Osteoblast (primary cell): ENCODE measurements around the gene KRTAP4-6. TPM values are rescaled to one million over a fixed set of nuclear protein-coding genes. Genes with fewer than 3 reads are reported as not detected.
"Not testable (repeated sequence)": the region's sequence is repeated elsewhere in the genome, so short reads cannot be mapped to it uniquely, and the experiment has no call there.

ENCODE experiments used
- DNase-seq: peaks from one replicate; pipeline ENCODE4 v3.0.0; 2011; ENCODE audit warnings: low spot score, mixed read lengths; ENCODE audit not compliant: insufficient read length; ENCODE audit errors: missing footprints
- H2AFZ ChIP-seq: 2 replicates; pipeline ENCODE4 v1.6.0; 2011; ENCODE audit warnings: mild to moderate bottlenecking, low read length
- H3K27ac ChIP-seq: 2 replicates; pipeline ENCODE4 v1.5.1; 2011; ENCODE audit warnings: mild to moderate bottlenecking, low read depth, low read length, moderate library complexity
- H3K27me3 ChIP-seq: 2 replicates; pipeline ENCODE4 v1.6.0; 2012; ENCODE audit warnings: mild to moderate bottlenecking, control low read depth, inconsistent platforms, low read length, moderate library complexity; ENCODE audit not compliant: insufficient read depth
- H3K36me3 ChIP-seq: 2 replicates; pipeline ENCODE4 v1.5.1; 2011; ENCODE audit warnings: mild to moderate bottlenecking, low read length, control low read depth, moderate library complexity; ENCODE audit not compliant: insufficient read depth
- H3K4me1 ChIP-seq: 2 replicates; pipeline ENCODE4 v1.5.1; 2011; ENCODE audit warnings: mild to moderate bottlenecking, low read length, control low read depth, moderate library complexity; ENCODE audit not compliant: insufficient read depth
- H3K4me2 ChIP-seq: 2 replicates; pipeline ENCODE4 v1.6.0; 2011; ENCODE audit warnings: mild to moderate bottlenecking, low read length; ENCODE audit not compliant: insufficient read depth
- H3K4me3 ChIP-seq: fragments of 200-600 bp; sonication (generic); 3 replicates; pipeline ENCODE4 v1.5.1; 2012; ENCODE audit warnings: mild to moderate bottlenecking, low read length, inconsistent platforms; ENCODE audit not compliant: insufficient read depth
- H3K79me2 ChIP-seq: 2 replicates; pipeline ENCODE4 v1.6.0; 2012; ENCODE audit warnings: mild to moderate bottlenecking, low read length, control low read depth, inconsistent platforms; ENCODE audit not compliant: insufficient read depth
- H3K9me3 ChIP-seq: 2 replicates; pipeline ENCODE4 v1.5.1; 2011; ENCODE audit warnings: low read depth, low read length, control low read depth
- H4K20me1 ChIP-seq: 2 replicates; pipeline ENCODE4 v1.6.0; 2012; ENCODE audit warnings: mild to moderate bottlenecking, low read length, control low read depth; ENCODE audit not compliant: insufficient read depth
- CTCF ChIP-seq: IDR thresholded peaks from 2 replicates; pipeline ENCODE4 v1.5.1; 2011; ENCODE audit warnings: mild to moderate bottlenecking, low read depth, low read length, moderate library complexity; ENCODE audit errors: extremely low read depth
- total RNA-seq: library from RNA; depleted of rRNA; stranded (reverse); fragments of >200 nt; gene quantifications from 2 replicates; pipeline ENCODE4 v1.2.3, GENCODE V29; 2012

Gene KRTAP4-6
- total RNA-seq, 1 donor = not detected

GRCh38 chr17:41125064-41125463, 15.3 kb downstream of the KRTAP4-6 start:
- H3K4me2 ChIP-seq = no peak overlapping the region
- no peaks in the 10 kb centered on the region for H3K27me3 ChIP-seq
- no peaks in the 10 kb centered on the region for H4K20me1 ChIP-seq
- H3K36me3 ChIP-seq = no peaks in the 10 kb centered on the region
- no peak overlapping the region for H2AFZ ChIP-seq
- DNase-seq = no peak
- H3K9me3 ChIP-seq = no peaks in the 10 kb centered on the region
- H3K79me2 ChIP-seq = no peaks in the 10 kb centered on the region
- TF ChIP-seq CTCF = no peak
- no peak overlapping the region for H3K27ac ChIP-seq
- H3K4me1 ChIP-seq = peaks cover 9% of the 10 kb centered on the region
- H3K4me3 ChIP-seq = no peak overlapping the region

- not testable (repeated sequence) for H3K4me3 ChIP-seq, H2AFZ ChIP-seq, DNase-seq, H3K27me3 ChIP-seq, H3K9me3 ChIP-seq, H3K4me2 ChIP-seq, H3K79me2 ChIP-seq, H3K27ac ChIP-seq, H4K20me1 ChIP-seq, H3K36me3 ChIP-seq
- peaks cover 12% of the 10 kb centered on the region for H3K4me1 ChIP-seq
Observed at GRCh38 chr17:41123991-41124371, 16.4 kb downstream of the KRTAP4-6 start, which contains the start of gene KRTAP4-12. Gene KRTAP4-12 (minus strand): TSS chr17:41124182. CDS start chr17:41124122, 60 bp downstream.

- not testable (repeated sequence) for H3K9me3 ChIP-seq, H4K20me1 ChIP-seq, DNase-seq, H2AFZ ChIP-seq, H3K79me2 ChIP-seq, H3K27me3 ChIP-seq, H3K4me2 ChIP-seq, H3K4me3 ChIP-seq, H3K36me3 ChIP-seq, H3K27ac ChIP-seq
- peaks cover 17% of the 10 kb centered on the region for H3K4me1 ChIP-seq
Observed at GRCh38 chr17:41123292-41123990, 16.9 kb downstream of the KRTAP4-6 start.

- Histone ChIP-seq H3K4me1 (peaks cover 22% of the 10 kb centered on the region), H3K4me3 (no peak overlapping the region), H3K27ac (no peak overlapping the region), H3K27me3 (no peaks in the 10 kb centered on the region), H3K79me2 (no peaks in the 10 kb centered on the region), H3K9me3 (no peaks in the 10 kb centered on the region), H3K36me3 (no peaks in the 10 kb centered on the region), H2AFZ (no peak overlapping the region), H4K20me1 (no peaks in the 10 kb centered on the region), H3K4me2 (no peak overlapping the region)
- no peak for DNase-seq
- no peak for TF ChIP-seq CTCF
Observed at GRCh38 chr17:41121742-41122141, 18.6 kb downstream of the KRTAP4-6 start.

GRCh38 chr17:41119696-41120690, 20.4 kb downstream of the KRTAP4-6 start:
- not testable (repeated sequence) for H3K27ac ChIP-seq, H3K79me2 ChIP-seq, H3K9me3 ChIP-seq, H3K27me3 ChIP-seq, H3K4me2 ChIP-seq, H3K36me3 ChIP-seq, H3K4me3 ChIP-seq, H4K20me1 ChIP-seq, DNase-seq, H2AFZ ChIP-seq
- peaks cover 22% of the 10 kb centered on the region for H3K4me1 ChIP-seq
